Trophoblast cell (in vitro differentiated cells and primary cell): ENCODE results near the gene BCORL1.
A peak's percentile ranks its signal among the peaks of the same experiment; 100 is the strongest.

Experiments used
- DNase-seq, 2 donors: peaks; one replicate each; pipeline ENCODE4 v3.0.0-alpha.2; 2016
- H2AFZ ChIP-seq: 2 replicates; pipeline ENCODE4 v1.6.1; 2013; ENCODE audit warnings: low read length, moderate library complexity, mild to moderate bottlenecking; ENCODE audit not compliant: insufficient read depth, poor library complexity
- H2AK5ac ChIP-seq: 2 replicates; pipeline ENCODE4 v1.6.1; 2013; ENCODE audit warnings: mild to moderate bottlenecking, low read length
- H2BK120ac ChIP-seq: 2 replicates; pipeline ENCODE4 v1.6.1; 2013; ENCODE audit warnings: low read length, mild to moderate bottlenecking, moderate library complexity; ENCODE audit not compliant: insufficient read depth, poor library complexity
- H2BK12ac ChIP-seq: 2 replicates; pipeline ENCODE4 v1.6.1; 2013; ENCODE audit warnings: mild to moderate bottlenecking, low read length, moderate library complexity
- H2BK5ac ChIP-seq: 2 replicates; pipeline ENCODE4 v1.6.1; 2013; ENCODE audit warnings: low read length, low read depth, moderate library complexity, mild to moderate bottlenecking; ENCODE audit not compliant: poor library complexity
- H3K14ac ChIP-seq: 2 replicates; pipeline ENCODE4 v1.6.1; 2013; ENCODE audit warnings: mild to moderate bottlenecking, low read length
- H3K18ac ChIP-seq: 2 replicates; pipeline ENCODE4 v1.6.1; 2013; ENCODE audit warnings: mild to moderate bottlenecking, low read length
- H3K23ac ChIP-seq: 2 replicates; pipeline ENCODE4 v1.6.1; 2013; ENCODE audit warnings: low read length
- H3K27ac ChIP-seq: 2 replicates; pipeline ENCODE4 v1.5.1; 2013; ENCODE audit warnings: low read depth, mild to moderate bottlenecking, inconsistent platforms, low read length, moderate library complexity
- H3K27me3 ChIP-seq: 2 replicates; pipeline ENCODE4 v1.6.1; 2013; ENCODE audit warnings: inconsistent platforms, mild to moderate bottlenecking, low read length, moderate library complexity; ENCODE audit not compliant: insufficient read depth
- H3K36me3 ChIP-seq, 2 experiments: 1 replicate in 1 of 2; 2 replicates in 1 of 2; pipeline ENCODE4 v1.6.1; 2013; ENCODE audit warnings: low read length in 2 of 2, mild to moderate bottlenecking in 2 of 2, moderate library complexity in 1 of 2; ENCODE audit not compliant: insufficient read depth in 2 of 2, control insufficient read depth in 1 of 2
- H3K4ac ChIP-seq: 2 replicates; pipeline ENCODE4 v1.6.1; 2013; ENCODE audit warnings: low read depth, mild to moderate bottlenecking, low read length, moderate library complexity
- H3K4me1 ChIP-seq, 2 experiments: 1 replicate in 1 of 2; 2 replicates in 1 of 2; pipeline ENCODE4 v1.6.1; 2013; ENCODE audit warnings: low read length in 2 of 2, mild to moderate bottlenecking in 2 of 2, moderate library complexity in 1 of 2; ENCODE audit not compliant: insufficient read depth in 2 of 2, control insufficient read depth in 1 of 2
- H3K4me2 ChIP-seq: 2 replicates; pipeline ENCODE4 v1.6.1; 2013; ENCODE audit warnings: inconsistent platforms, mild to moderate bottlenecking, low read length, moderate library complexity
- H3K4me3 ChIP-seq: 2 replicates; pipeline ENCODE4 v1.5.1; 2013; ENCODE audit warnings: mild to moderate bottlenecking, low read depth, low read length, inconsistent platforms
- H3K79me1 ChIP-seq: one replicate; pipeline ENCODE4 v1.6.1; 2013; ENCODE audit warnings: low read length
- H3K79me2 ChIP-seq: 2 replicates; pipeline ENCODE4 v1.6.1; 2013; ENCODE audit warnings: low read length, mild to moderate bottlenecking; ENCODE audit not compliant: control insufficient read depth, insufficient read depth, poor library complexity
- H3K9ac ChIP-seq: 2 replicates; pipeline ENCODE4 v1.6.1; 2013; ENCODE audit warnings: mild to moderate bottlenecking, low read length
- H3K9me3 ChIP-seq: 2 replicates; pipeline ENCODE4 v1.6.1; 2013; ENCODE audit warnings: low read depth, mild to moderate bottlenecking, control low read depth, inconsistent platforms, low read length; ENCODE audit not compliant: insufficient read depth
- H4K12ac ChIP-seq: 2 replicates; pipeline ENCODE4 v1.6.1; 2013; ENCODE audit warnings: low read depth, mild to moderate bottlenecking, low read length, moderate library complexity
- H4K8ac ChIP-seq: 2 replicates; pipeline ENCODE4 v1.6.1; 2013; ENCODE audit warnings: low read depth, mild to moderate bottlenecking, low read length, moderate library complexity
- H4K91ac ChIP-seq: one replicate; pipeline ENCODE4 v1.6.1; 2013; ENCODE audit warnings: low read depth, mild to moderate bottlenecking, low read length, moderate library complexity
- WGBS: extraction: QIAGEN DNeasy Blood & Tissue Kit; methylation state at CpG from one replicate; pipeline ENCODE4 v1.1.7; 2013; ENCODE audit warnings: missing lambda C conversion rate; ENCODE audit not compliant: insufficient read length, insufficient coverage; ENCODE audit errors: extremely low coverage; 5-methylcytosine and 5-hydroxymethylcytosine counted together

Gene BCORL1

DNA sequence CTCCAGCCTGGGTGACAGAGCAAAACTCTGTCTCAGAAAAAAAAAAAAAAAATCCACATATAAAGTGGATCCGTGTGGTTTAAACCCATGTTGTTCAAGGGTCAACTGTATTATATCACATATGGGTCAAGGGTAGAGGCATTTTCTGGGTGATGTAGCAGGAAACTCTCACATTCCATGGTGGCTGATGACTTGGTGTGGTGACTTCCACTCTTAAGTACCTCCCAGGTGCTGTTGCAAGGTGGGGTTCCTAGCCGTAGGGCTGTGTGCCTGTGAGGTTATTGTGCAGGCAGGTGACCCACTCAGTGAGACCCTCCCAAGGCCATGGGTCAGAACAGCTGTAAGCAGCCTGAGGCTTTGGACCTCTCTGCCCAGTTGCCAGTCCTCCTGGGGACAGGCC, 110.8 kb downstream of the BCORL1 start:
- Histone ChIP-seq H4K91ac (no peak overlapping the region), H3K14ac (no peak overlapping the region), H3K18ac (no peak overlapping the region), H2BK120ac (no peak overlapping the region), H2AK5ac (no peak overlapping the region), H3K79me1 (peaks cover 6% of the 10 kb centered on the region), H3K79me2 (peaks cover 1% of the 10 kb centered on the region), H3K23ac (no peak overlapping the region), H3K27me3 (no peaks in the 10 kb centered on the region), H3K4me1 (peaks cover 18 to 23% of the 10 kb centered on the region in 2 experiments), H3K9ac (no peak overlapping the region), H3K9me3 (no peaks in the 10 kb centered on the region), H3K4me3 (no peak overlapping the region), H3K4me2 (no peak overlapping the region), H4K12ac (no peak overlapping the region), H2AFZ (no peak overlapping the region), H2BK12ac (no peak overlapping the region), H2BK5ac (no peak overlapping the region), H3K36me3 (peaks cover 3 to 4% of the 10 kb centered on the region in 2 experiments), H4K8ac (no peak overlapping the region), H3K4ac (no peak overlapping the region), H3K27ac (no peak overlapping the region)
- DNase-seq: no peak
- no CpG with 5 or more reads among the region's 2 CpGs for WGBS

DNA sequence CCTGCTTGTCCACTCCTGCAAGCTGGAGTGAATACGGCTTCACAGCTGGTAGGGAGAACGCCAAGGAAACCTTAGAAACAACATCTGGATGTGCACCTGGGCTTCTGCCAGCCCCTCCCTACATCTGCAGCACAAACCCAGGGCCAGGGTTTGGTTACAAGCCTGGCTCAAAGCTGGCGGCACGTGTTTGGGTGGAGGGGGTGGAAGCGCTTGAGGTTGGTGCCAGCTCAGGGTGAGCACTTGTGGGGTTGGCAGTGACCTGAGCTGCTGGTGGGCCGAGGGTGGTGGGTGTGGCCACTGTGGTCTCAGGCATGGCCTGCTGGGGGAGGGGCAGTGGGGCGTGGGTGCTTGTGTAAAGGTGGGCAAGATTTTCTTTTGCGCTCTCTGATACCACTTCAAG, 112.3 kb downstream of the BCORL1 start:
- DNase-seq: no peak
- H3K9me3 ChIP-seq: no peaks in the 10 kb centered on the region
- H3K9ac ChIP-seq: no peak overlapping the region
- H3K27me3 ChIP-seq: no peaks in the 10 kb centered on the region
- H3K79me2 ChIP-seq: peaks cover 1% of the 10 kb centered on the region
- H2BK12ac ChIP-seq: no peak overlapping the region
- H3K79me1 ChIP-seq: peaks cover 10% of the 10 kb centered on the region
- no peak overlapping the region for H2BK120ac ChIP-seq
- H3K4me2 ChIP-seq: no peak overlapping the region
- H2AK5ac ChIP-seq: no peak overlapping the region
- no peak overlapping the region for H2AFZ ChIP-seq
- peaks cover 3 to 4% of the 10 kb centered on the region in 2 experiments for H3K36me3 ChIP-seq
- H3K4ac ChIP-seq: peak overlapping the region; percentile 69
- no peak overlapping the region for H3K4me3 ChIP-seq
- H4K8ac ChIP-seq: no peak overlapping the region
- H3K14ac ChIP-seq: no peak overlapping the region
- no peak overlapping the region for H3K27ac ChIP-seq
- no peak overlapping the region for H3K23ac ChIP-seq
- H4K91ac ChIP-seq: no peak overlapping the region
- H3K18ac ChIP-seq: peak overlapping the region; percentile 6
- peaks cover 25 to 31% of the 10 kb centered on the region in 2 experiments for H3K4me1 ChIP-seq
- H4K12ac ChIP-seq: no peak overlapping the region
- H2BK5ac ChIP-seq: no peak overlapping the region
- no CpG with 5 or more reads among the region's 8 CpGs for WGBS

DNA sequence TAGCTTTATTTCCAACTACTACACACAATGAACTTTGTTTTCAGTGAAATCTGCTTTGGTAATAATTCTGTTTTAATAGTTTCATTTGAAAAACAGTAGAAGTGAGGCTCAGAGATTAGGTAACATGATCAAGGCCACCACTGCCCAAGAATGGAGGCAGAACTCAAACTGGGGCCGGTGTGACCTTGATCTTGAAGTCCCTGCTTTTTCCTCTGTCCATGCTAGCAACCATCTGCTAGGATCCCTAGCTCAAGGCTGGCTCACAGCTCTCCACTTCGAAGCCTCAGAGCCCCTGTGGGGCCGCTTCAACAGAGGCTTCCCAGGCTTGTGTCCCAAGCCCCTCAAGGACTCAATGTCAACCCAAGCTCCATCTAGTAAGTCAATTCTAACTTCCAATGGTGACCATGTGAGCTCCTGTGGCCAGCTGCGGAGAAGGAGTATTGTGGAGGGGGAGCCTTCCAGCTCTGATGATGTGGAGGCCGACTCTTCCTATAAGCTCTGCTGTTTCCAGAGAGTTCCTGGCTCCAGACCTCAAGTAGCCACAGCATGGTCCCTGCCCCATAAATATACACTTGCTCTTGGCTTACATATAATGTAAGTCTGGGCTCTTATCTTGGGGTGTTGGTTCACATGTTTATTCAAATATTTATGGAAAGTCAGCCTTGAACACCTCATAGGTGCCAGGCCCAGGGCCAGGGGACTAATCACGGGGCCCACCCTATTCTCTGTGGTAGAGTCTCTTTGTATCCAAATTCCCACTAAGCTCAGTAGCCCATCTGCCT, 113.0 kb downstream of the BCORL1 start:
- Histone ChIP-seq H3K14ac (no peak overlapping the region), H4K12ac (no peak overlapping the region), H3K9ac (no peak overlapping the region), H3K79me1 (peaks cover 11% of the 10 kb centered on the region), H2BK5ac (no peak overlapping the region), H2BK120ac (no peak overlapping the region), H3K4me1 (peaks cover 32 to 38% of the 10 kb centered on the region in 2 experiments), H3K4me2 (no peak overlapping the region), H3K36me3 (peaks cover 3 to 4% of the 10 kb centered on the region in 2 experiments), H3K23ac (no peak overlapping the region), H2AFZ (no peak overlapping the region), H3K27ac (no peak overlapping the region), H2AK5ac (no peak overlapping the region), H3K79me2 (peaks cover 1% of the 10 kb centered on the region), H3K4ac (no peak overlapping the region), H4K8ac (no peak overlapping the region), H3K9me3 (no peaks in the 10 kb centered on the region), H3K4me3 (no peak overlapping the region), H2BK12ac (no peak overlapping the region), H4K91ac (no peak overlapping the region), H3K18ac (no peak overlapping the region), H3K27me3 (no peaks in the 10 kb centered on the region)
- DNase-seq: no peak
- WGBS: no CpG with 5 or more reads among the region's 6 CpGs

DNA sequence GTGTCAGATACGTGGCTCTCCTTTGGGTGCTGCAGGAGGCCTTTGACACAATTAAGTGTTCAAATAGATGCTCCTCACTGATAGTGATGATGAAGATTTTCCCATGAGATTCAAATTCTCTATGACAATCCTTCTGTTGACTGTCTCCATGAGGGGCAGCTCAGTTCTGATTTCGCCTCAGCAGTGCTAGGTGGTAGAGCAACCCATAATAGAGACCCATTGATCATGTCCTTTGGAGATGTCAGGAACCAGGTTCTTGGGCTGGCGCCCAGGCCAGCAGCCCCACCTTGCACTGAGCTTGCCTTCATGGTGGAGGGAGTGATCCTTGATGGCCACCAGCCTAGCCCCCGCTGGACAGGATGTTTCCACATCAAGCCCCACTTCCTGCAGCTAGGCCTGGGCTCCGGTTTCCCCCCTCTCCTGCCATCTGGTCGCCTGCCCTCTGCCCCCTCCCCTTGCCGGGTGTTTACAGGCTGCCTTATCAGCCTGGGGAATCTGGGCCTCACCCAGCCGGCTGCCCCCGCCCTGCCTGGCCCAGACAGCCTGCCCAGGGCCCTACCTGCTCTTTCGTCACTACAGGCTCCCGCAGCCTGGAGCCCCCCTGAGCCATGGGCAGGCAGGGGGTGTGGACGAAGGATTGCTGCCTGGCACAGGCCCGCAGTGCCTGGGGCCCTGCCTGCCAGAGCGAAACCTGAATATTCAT, 115.2 kb downstream of the BCORL1 start:
- no peak overlapping the region for H3K9ac ChIP-seq
- peaks cover 1% of the 10 kb centered on the region for H3K79me2 ChIP-seq
- no peak overlapping the region for H3K23ac ChIP-seq
- no peak overlapping the region for H3K4me2 ChIP-seq
- no peak overlapping the region for H4K12ac ChIP-seq
- H3K36me3 ChIP-seq: peaks cover 3 to 4% of the 10 kb centered on the region in 2 experiments
- peak overlapping the region; percentile 77 for H2BK12ac ChIP-seq
- peak overlapping the region; percentile 43 for H4K91ac ChIP-seq
- DNase-seq: peak; percentile 74 to 76
- H3K4ac ChIP-seq: peak overlapping the region; percentile 64
- peaks cover 11% of the 10 kb centered on the region for H3K79me1 ChIP-seq
- peaks cover 22 to 27% of the 10 kb centered on the region in 2 experiments for H3K4me1 ChIP-seq
- peak overlapping the region; percentile 85 for H2BK5ac ChIP-seq
- H3K14ac ChIP-seq: no peak overlapping the region
- no peaks in the 10 kb centered on the region for H3K27me3 ChIP-seq
- H3K18ac ChIP-seq: peak overlapping the region; percentile 86
- no peak overlapping the region for H2BK120ac ChIP-seq
- H3K27ac ChIP-seq: peak overlapping the region; percentile 84
- H3K4me3 ChIP-seq: no peak overlapping the region
- peak overlapping the region; percentile 3 for H2AFZ ChIP-seq
- no peak overlapping the region for H2AK5ac ChIP-seq
- H4K8ac ChIP-seq: peak overlapping the region; percentile 25
- WGBS: no CpG with 5 or more reads among the region's 14 CpGs
- no peaks in the 10 kb centered on the region for H3K9me3 ChIP-seq
